ENCODE results near the gene IRGC. TPM values are rescaled to one million over a fixed set of nuclear protein-coding genes. Genes with fewer than 3 reads are reported as not detected.
A peak's percentile ranks its signal among the peaks of the same experiment; 100 is the strongest.

Gene IRGC
- total RNA-seq, 1 experiment from 2014 or later = not detected

DNA sequence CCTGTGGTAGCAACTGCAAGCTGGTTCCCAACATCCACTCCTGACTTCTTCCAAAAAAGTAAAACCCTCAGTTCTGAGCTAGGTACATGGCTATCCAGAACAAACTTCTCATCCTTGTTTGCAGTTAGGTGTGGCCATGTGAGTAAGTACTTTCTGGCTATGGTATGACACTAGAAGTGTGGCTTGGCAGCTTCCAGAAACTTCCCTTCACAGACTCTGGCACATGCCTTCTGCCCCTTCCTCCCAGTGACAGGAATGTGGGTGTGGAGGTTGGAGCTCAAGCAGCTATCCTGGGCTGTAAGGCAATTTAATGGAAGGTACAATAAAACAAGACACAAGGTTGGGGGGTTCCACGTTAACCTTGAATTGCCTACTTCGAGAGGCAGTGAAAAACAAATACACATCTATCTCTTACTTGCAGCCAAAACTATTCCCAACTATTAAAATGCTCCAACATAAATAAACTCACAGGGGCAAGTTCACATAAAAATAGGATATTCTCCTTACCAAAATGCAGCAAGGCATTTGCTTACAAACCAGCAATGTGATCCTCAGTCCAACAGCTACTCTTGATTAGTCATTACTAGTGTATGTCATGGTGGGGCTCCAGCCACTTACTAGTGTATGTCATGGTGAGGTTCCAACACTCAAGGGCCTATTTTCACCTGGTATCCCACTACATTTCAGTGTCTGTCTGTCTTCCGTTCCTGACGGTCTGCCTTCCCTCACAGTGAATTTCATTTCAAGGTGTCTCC is 35.8 kb downstream of the IRGC start:
- ChIA-PET CTCF (no interaction called here), POLR2A (interaction anchor here (0.5 kb wide), 1 partner anchor 1336 kb away, joined by 3 read pairs; no protein-coding TSS in a partner anchor)
- Histone ChIP-seq H3K9me3 (no peaks in the 10 kb centered on the region), H3K36me3 (ENCODE audit: control insufficient read depth, insufficient read depth, low read length) (no peaks in the 10 kb centered on the region; the same call in 1 of the 2 replicates), H3K4me1 (no peaks in the 10 kb centered on the region), H3K4me3 (ENCODE audit: low read depth, low read length) (no peak overlapping the region), H3K27me3 (replicated peaks; ENCODE audit: control insufficient read depth, insufficient read depth, low read length) (no peaks in the 10 kb centered on the region)
- no TSS peak for BruUV-seq (replicated peaks)
- Mint-ChIP-seq H3K4me1 (ENCODE audit: low read depth, unreplicated experiment) (peaks cover 18% of the 10 kb centered on the region), H3K36me3 (ENCODE audit: insufficient read depth, unreplicated experiment) (peaks cover 53% of the 10 kb centered on the region), H3K9me3 (ENCODE audit: unreplicated experiment) (no peaks in the 10 kb centered on the region), H3K27me3 (ENCODE audit: insufficient read depth, unreplicated experiment) (no peaks in the 10 kb centered on the region), H3K4me3 (ENCODE audit: unreplicated experiment) (no peak overlapping the region), H3K27ac (ENCODE audit: unreplicated experiment) (no peak overlapping the region)
- TF ChIP-seq, protein P1, sequence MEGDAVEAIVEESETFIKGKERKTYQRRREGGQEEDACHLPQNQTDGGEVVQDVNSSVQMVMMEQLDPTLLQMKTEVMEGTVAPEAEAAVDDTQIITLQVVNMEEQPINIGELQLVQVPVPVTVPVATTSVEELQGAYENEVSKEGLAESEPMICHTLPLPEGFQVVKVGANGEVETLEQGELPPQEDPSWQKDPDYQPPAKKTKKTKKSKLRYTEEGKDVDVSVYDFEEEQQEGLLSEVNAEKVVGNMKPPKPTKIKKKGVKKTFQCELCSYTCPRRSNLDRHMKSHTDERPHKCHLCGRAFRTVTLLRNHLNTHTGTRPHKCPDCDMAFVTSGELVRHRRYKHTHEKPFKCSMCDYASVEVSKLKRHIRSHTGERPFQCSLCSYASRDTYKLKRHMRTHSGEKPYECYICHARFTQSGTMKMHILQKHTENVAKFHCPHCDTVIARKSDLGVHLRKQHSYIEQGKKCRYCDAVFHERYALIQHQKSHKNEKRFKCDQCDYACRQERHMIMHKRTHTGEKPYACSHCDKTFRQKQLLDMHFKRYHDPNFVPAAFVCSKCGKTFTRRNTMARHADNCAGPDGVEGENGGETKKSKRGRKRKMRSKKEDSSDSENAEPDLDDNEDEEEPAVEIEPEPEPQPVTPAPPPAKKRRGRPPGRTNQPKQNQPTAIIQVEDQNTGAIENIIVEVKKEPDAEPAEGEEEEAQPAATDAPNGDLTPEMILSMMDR (IDR thresholded peaks at IDR 0.05; ENCODE audit: insufficient read depth in 1 of 2, low read depth in 1 of 2, low read length in 1 of 2, severe bottlenecking in 1 of 2, unreplicated experiment in 1 of 2) = no peak
- no peak for DNase-seq
- intact Hi-C loops (cut with micrococcal nuclease; ENCODE audit: unreplicated experiment) = no loop called here

DNA sequence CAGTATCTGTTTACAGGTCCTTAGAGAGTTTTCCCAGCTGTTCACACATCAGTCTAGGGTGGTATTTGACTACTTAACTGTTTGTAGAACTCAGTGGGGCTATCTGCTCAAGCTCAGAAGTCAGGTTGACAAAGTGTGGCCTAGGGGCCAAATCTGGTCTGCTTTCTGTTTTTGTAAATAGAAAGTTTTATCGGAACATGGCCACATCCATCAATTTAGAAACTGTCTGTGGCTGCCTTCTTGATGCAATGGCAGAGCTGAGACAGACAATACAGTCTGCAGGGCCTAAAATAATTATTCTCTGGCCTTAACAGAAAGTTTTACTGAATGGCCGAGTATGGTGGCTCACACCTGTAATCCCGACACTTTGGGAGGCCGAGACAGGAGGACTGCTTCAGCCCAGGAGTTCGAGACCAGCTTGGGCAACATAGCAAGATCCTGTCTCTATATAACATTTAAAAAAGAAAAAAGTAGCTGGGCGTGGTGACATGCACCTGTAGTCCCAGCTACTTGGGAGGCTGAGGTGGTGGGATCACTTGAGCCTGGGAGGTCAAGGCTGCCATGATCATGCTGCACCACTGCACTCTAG is 36.5 kb downstream of the IRGC start:
- Mint-ChIP-seq H3K9me3 (ENCODE audit: unreplicated experiment) (no peaks in the 10 kb centered on the region), H3K27me3 (ENCODE audit: insufficient read depth, unreplicated experiment) (no peaks in the 10 kb centered on the region), H3K27ac (ENCODE audit: unreplicated experiment) (no peak overlapping the region), H3K4me3 (ENCODE audit: unreplicated experiment) (no peak overlapping the region), H3K36me3 (ENCODE audit: insufficient read depth, unreplicated experiment) (peaks cover 51% of the 10 kb centered on the region), H3K4me1 (ENCODE audit: low read depth, unreplicated experiment) (peaks cover 18% of the 10 kb centered on the region)
- Histone ChIP-seq H3K9me3 (no peaks in the 10 kb centered on the region), H3K4me3 (ENCODE audit: low read depth, low read length) (no peak overlapping the region), H3K27me3 (replicated peaks; ENCODE audit: control insufficient read depth, insufficient read depth, low read length) (no peaks in the 10 kb centered on the region), H3K36me3 (ENCODE audit: control insufficient read depth, insufficient read depth, low read length) (no peaks in the 10 kb centered on the region; the same call in 1 of the 2 replicates), H3K4me1 (no peaks in the 10 kb centered on the region)
- no peak for DNase-seq
- ChIA-PET CTCF (no interaction called here), POLR2A (no interaction called here)
- intact Hi-C loops (cut with micrococcal nuclease; ENCODE audit: unreplicated experiment) = no loop called here
- TF ChIP-seq, protein P1 (IDR thresholded peaks at IDR 0.05; ENCODE audit: insufficient read depth in 1 of 2, low read depth in 1 of 2, low read length in 1 of 2, severe bottlenecking in 1 of 2, unreplicated experiment in 1 of 2) = no peak
- BruUV-seq (replicated peaks) = no TSS peak

DNA sequence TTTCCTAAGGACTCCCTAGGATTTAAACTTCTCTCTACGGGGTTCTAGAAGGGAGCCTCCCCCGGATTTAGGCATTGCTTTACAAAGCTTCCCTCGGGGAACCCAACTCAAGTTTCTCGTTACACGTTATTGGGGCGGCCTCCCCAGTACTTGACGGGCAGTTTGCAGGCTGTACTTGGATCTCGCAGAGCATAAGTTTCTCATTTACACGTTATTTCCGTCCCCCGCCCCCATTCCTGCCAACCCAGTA is 38.3 kb downstream of the IRGC start:
- no TSS peak for BruUV-seq (replicated peaks)
- no peaks in the 10 kb centered on the region for H3K9me3 ChIP-seq
- no peaks in the 10 kb centered on the region; the same call in 1 of the 2 replicates for H3K36me3 ChIP-seq (ENCODE audit: control insufficient read depth, insufficient read depth, low read length)
- CTCF ChIA-PET = interaction anchor here (1.0 to 2.2 kb wide), 3 partner anchors 9 to 86 kb away, joined by 4 to 15 read pairs (median 5); no protein-coding TSS in a partner anchor
- intact Hi-C loops (cut with micrococcal nuclease; ENCODE audit: unreplicated experiment) = no loop called here
- Mint-ChIP-seq H3K4me3 (ENCODE audit: unreplicated experiment) (peak overlapping the region; percentile 97), H3K36me3 (ENCODE audit: insufficient read depth, unreplicated experiment) (peaks cover 37% of the 10 kb centered on the region), H3K9me3 (ENCODE audit: unreplicated experiment) (no peaks in the 10 kb centered on the region), H3K4me1 (ENCODE audit: low read depth, unreplicated experiment) (peaks cover 13% of the 10 kb centered on the region), H3K27me3 (ENCODE audit: insufficient read depth, unreplicated experiment) (no peaks in the 10 kb centered on the region), H3K27ac (ENCODE audit: unreplicated experiment) (peak overlapping the region; percentile 100)
- no peaks in the 10 kb centered on the region for H3K4me1 ChIP-seq
- POLR2A ChIA-PET = interaction anchor here (0.7 to 1.3 kb wide), 6 partner anchors 8 to 410 kb away, joined by 3 to 12 read pairs (median 6); partner anchors contain the start of genes ZNF226 and ZNF283
- DNase-seq = no peak
- peak overlapping the region; percentile 98 for H3K4me3 ChIP-seq (ENCODE audit: low read depth, low read length)
- TF ChIP-seq, protein P1 (IDR thresholded peaks at IDR 0.05; ENCODE audit: insufficient read depth in 1 of 2, low read depth in 1 of 2, low read length in 1 of 2, severe bottlenecking in 1 of 2, unreplicated experiment in 1 of 2) = no peak
- H3K27me3 ChIP-seq (replicated peaks; ENCODE audit: control insufficient read depth, insufficient read depth, low read length) = no peaks in the 10 kb centered on the region
